Measurements from ENCODE around the gene EXOC4.

The EXOC4 gene

DNA sequence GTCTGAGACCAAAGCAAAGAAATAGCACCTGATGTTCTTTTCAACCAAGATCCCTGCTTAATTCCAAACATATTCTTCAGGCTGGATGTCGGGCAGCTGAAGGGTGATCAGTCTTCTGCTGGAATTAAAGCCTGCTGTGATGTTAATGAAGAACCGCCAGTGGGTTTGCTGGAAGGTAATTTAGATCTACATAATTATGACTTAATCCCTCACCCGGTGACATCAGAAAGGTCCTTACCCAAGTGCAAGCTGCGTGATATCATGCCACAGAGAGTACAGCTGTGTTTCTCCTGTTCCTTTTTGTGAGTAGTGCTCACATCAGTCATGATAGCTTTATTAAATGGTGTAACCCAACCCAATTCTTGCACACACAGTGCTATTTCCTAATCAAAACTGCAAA lies 845.2 kb downstream of the EXOC4 start:
- H3K36me3 ChIP-seq (ENCODE audit: control insufficient read depth in 4 of 4, insufficient read depth in 4 of 4, low read length in 3 of 4) = no peaks in the 10 kb centered on the region
- CTCF ChIA-PET = interaction anchor here (1.1 kb wide), 1 partner anchor 42 kb away, joined by 3 read pairs; no protein-coding TSS in a partner anchor
- POLR2A ChIA-PET = no interaction called here
- no peak overlapping the region for H3K4me3 ChIP-seq (ENCODE audit: control insufficient read depth in 1 of 7, extremely low read depth in 1 of 7, insufficient read depth in 4 of 7, low read depth in 2 of 7, low read length in 6 of 7)
- DNase-seq = no peak
- peaks cover 0 to 12% (median 8%) of the 10 kb centered on the region in 4 experiments for H3K4me1 ChIP-seq (ENCODE audit: control extremely low read depth in 1 of 4, control insufficient read depth in 4 of 4, insufficient read depth in 4 of 4, low read length in 3 of 4)
- H3K27ac ChIP-seq (ENCODE audit: insufficient read depth in 1 of 2, low read depth in 1 of 2, low read length in 2 of 2, poor library complexity in 1 of 2, severe bottlenecking in 2 of 2) = no peak overlapping the region
- H3K27me3 ChIP-seq (replicated peaks in 2 of 5; ENCODE audit: control insufficient read depth in 4 of 5, insufficient read depth in 5 of 5, low read length in 4 of 5) = peaks cover 0 to 1% (median 0%) of the 10 kb centered on the region in 5 experiments
- H3K9me3 ChIP-seq (ENCODE audit: control extremely low read depth in 1 of 5, control insufficient read depth in 4 of 5, insufficient read depth in 2 of 5, low read depth in 1 of 5, low read length in 4 of 5) = peaks cover 0 to 3% (median 0%) of the 10 kb centered on the region in 5 experiments
- no CpG with 5 or more reads among the region's 4 CpGs for WGBS (ENCODE audit: insufficient coverage)

DNA sequence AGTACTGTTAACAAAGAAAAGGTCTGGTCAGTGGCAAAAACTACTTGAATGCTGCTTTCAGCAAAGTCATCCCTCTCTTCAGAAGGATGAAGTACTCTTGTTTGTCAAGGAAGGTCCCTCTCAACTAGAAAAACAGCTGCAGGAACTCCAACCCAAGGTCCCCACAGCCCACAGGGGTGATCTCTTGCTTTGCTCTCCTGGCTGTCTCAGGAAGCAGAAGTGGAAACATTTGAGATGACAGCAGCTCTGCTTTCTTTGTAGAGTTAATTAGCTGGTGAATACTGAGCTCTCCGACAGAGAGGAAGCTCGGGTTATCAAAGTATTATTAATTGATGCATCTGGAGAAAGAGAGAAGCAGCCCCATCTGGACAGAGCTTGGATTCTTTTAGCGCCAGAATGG lies 848.8 kb downstream of the EXOC4 start:
- 0% methylated on average over 2 of the region's 3 CpGs for WGBS (ENCODE audit: insufficient coverage)
- Histone ChIP-seq H3K9me3 (ENCODE audit: control extremely low read depth in 1 of 5, control insufficient read depth in 4 of 5, insufficient read depth in 2 of 5, low read depth in 1 of 5, low read length in 4 of 5) (no peaks in the 10 kb centered on the region), H3K4me1 (ENCODE audit: control extremely low read depth in 1 of 4, control insufficient read depth in 4 of 4, insufficient read depth in 4 of 4, low read length in 3 of 4) (peaks cover 0 to 12% (median 8%) of the 10 kb centered on the region in 4 experiments), H3K4me3 (ENCODE audit: control insufficient read depth in 1 of 7, extremely low read depth in 1 of 7, insufficient read depth in 4 of 7, low read depth in 2 of 7, low read length in 6 of 7) (no peak overlapping the region), H3K27ac (ENCODE audit: insufficient read depth in 1 of 2, low read depth in 1 of 2, low read length in 2 of 2, poor library complexity in 1 of 2, severe bottlenecking in 2 of 2) (no peak overlapping the region), H3K27me3 (replicated peaks in 2 of 5; ENCODE audit: control insufficient read depth in 4 of 5, insufficient read depth in 5 of 5, low read length in 4 of 5) (peaks cover 0 to 1% (median 0%) of the 10 kb centered on the region in 5 experiments), H3K36me3 (ENCODE audit: control insufficient read depth in 4 of 4, insufficient read depth in 4 of 4, low read length in 3 of 4) (no peaks in the 10 kb centered on the region)
- DNase-seq = peak in 2 of 3 donors; percentile 73 to 90
- ChIA-PET POLR2A (no interaction called here), CTCF (no interaction called here)

DNA sequence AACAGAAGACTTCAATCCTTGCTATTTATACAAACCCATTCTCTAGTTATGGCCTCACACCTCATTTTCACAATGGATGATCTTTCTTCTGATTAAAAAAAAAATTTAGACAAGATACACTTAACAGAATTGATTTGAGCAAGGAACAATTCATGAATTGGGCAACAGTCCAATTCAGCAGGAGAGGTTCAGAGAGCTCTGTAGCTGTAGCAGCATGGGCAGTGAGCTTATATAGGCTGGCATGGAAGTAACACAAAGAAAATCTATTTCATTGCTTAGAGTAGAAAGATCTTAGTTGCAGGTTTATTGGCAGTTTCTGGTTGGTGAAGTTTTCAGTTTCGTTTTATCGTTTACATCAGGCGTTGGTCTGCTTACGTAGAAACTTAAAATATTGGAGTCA lies 851.3 kb downstream of the EXOC4 start:
- H3K4me3 ChIP-seq (ENCODE audit: control insufficient read depth in 1 of 7, extremely low read depth in 1 of 7, insufficient read depth in 4 of 7, low read depth in 2 of 7, low read length in 6 of 7) = no peak overlapping the region
- no peak overlapping the region for H3K27ac ChIP-seq (ENCODE audit: insufficient read depth in 1 of 2, low read depth in 1 of 2, low read length in 2 of 2, poor library complexity in 1 of 2, severe bottlenecking in 2 of 2)
- H3K36me3 ChIP-seq (ENCODE audit: control insufficient read depth in 4 of 4, insufficient read depth in 4 of 4, low read length in 3 of 4) = no peaks in the 10 kb centered on the region
- no CpG with 5 or more reads among the region's 4 CpGs for WGBS (ENCODE audit: insufficient coverage)
- H3K4me1 ChIP-seq (ENCODE audit: control extremely low read depth in 1 of 4, control insufficient read depth in 4 of 4, insufficient read depth in 4 of 4, low read length in 3 of 4) = peaks cover 0 to 12% (median 8%) of the 10 kb centered on the region in 4 experiments
- ChIA-PET POLR2A (no interaction called here), CTCF (interaction anchor here (0.6 kb wide), 1 partner anchor 120 kb away, joined by 3 read pairs; no protein-coding TSS in a partner anchor)
- peak in 1 of 3 donors; percentile 6 for DNase-seq
- no peaks in the 10 kb centered on the region for H3K9me3 ChIP-seq (ENCODE audit: control extremely low read depth in 1 of 5, control insufficient read depth in 4 of 5, insufficient read depth in 2 of 5, low read depth in 1 of 5, low read length in 4 of 5)
- no peaks in the 10 kb centered on the region for H3K27me3 ChIP-seq (replicated peaks in 2 of 5; ENCODE audit: control insufficient read depth in 4 of 5, insufficient read depth in 5 of 5, low read length in 4 of 5)

- POLR2A ChIA-PET = no interaction called here
- no peak for DNase-seq
- Histone ChIP-seq H3K4me3 (ENCODE audit: control insufficient read depth in 1 of 7, extremely low read depth in 1 of 7, insufficient read depth in 4 of 7, low read depth in 2 of 7, low read length in 6 of 7) (no peak overlapping the region), H3K27me3 (replicated peaks in 2 of 5; ENCODE audit: control insufficient read depth in 4 of 5, insufficient read depth in 5 of 5, low read length in 4 of 5) (no peaks in the 10 kb centered on the region), H3K27ac (ENCODE audit: insufficient read depth in 1 of 2, low read depth in 1 of 2, low read length in 2 of 2, poor library complexity in 1 of 2, severe bottlenecking in 2 of 2) (no peak overlapping the region), H3K9me3 (ENCODE audit: control extremely low read depth in 1 of 5, control insufficient read depth in 4 of 5, insufficient read depth in 2 of 5, low read depth in 1 of 5, low read length in 4 of 5) (no peaks in the 10 kb centered on the region), H3K4me1 (ENCODE audit: control extremely low read depth in 1 of 4, control insufficient read depth in 4 of 4, insufficient read depth in 4 of 4, low read length in 3 of 4) (peaks cover 0 to 12% (median 8%) of the 10 kb centered on the region in 4 experiments), H3K36me3 (ENCODE audit: control insufficient read depth in 4 of 4, insufficient read depth in 4 of 4, low read length in 3 of 4) (no peaks in the 10 kb centered on the region)
- CTCF ChIA-PET = no interaction called here
- WGBS (ENCODE audit: insufficient coverage) = 97% methylated on average over 5 of the region's 5 CpGs
These were observed 853.0 kb downstream of the EXOC4 start for GRCh38 chr7:134105841-134106240.

DNA sequence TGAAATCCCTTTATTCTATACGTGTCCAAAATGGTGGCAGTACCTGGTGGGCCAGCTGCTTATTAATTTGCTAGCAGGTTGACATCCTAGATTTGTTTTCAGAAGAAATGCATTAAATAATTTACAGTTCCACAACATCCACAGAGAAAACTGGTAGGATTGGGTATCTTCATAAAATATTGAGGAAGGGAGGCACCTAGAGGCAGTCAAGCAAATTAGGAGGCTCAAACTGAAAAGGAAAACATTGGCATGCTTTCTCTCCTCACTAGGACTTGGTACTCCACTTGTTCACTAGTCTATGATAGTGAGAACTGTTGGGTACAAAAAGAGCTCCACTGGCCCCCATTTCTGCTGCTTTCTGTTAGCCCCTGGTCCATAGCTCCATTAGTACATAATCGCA lies 855.9 kb downstream of the EXOC4 start:
- no peak for DNase-seq
- Histone ChIP-seq H3K4me1 (ENCODE audit: control extremely low read depth in 1 of 4, control insufficient read depth in 4 of 4, insufficient read depth in 4 of 4, low read length in 3 of 4) (peaks cover 0 to 6% (median 2%) of the 10 kb centered on the region in 4 experiments), H3K9me3 (ENCODE audit: control extremely low read depth in 1 of 5, control insufficient read depth in 4 of 5, insufficient read depth in 2 of 5, low read depth in 1 of 5, low read length in 4 of 5) (no peaks in the 10 kb centered on the region), H3K36me3 (ENCODE audit: control insufficient read depth in 4 of 4, insufficient read depth in 4 of 4, low read length in 3 of 4) (no peaks in the 10 kb centered on the region), H3K27me3 (replicated peaks in 2 of 5; ENCODE audit: control insufficient read depth in 4 of 5, insufficient read depth in 5 of 5, low read length in 4 of 5) (no peaks in the 10 kb centered on the region), H3K27ac (ENCODE audit: insufficient read depth in 1 of 2, low read depth in 1 of 2, low read length in 2 of 2, poor library complexity in 1 of 2, severe bottlenecking in 2 of 2) (no peak overlapping the region), H3K4me3 (ENCODE audit: control insufficient read depth in 1 of 7, extremely low read depth in 1 of 7, insufficient read depth in 4 of 7, low read depth in 2 of 7, low read length in 6 of 7) (no peak overlapping the region)
- WGBS (ENCODE audit: insufficient coverage) = no CpG with 5 or more reads among the region's 2 CpGs
- ChIA-PET CTCF (no interaction called here), POLR2A (no interaction called here)

- peaks cover 0 to 3% (median 0%) of the 10 kb centered on the region in 5 experiments for H3K9me3 ChIP-seq (ENCODE audit: control extremely low read depth in 1 of 5, control insufficient read depth in 4 of 5, insufficient read depth in 2 of 5, low read depth in 1 of 5, low read length in 4 of 5)
- no peak overlapping the region for H3K27ac ChIP-seq (ENCODE audit: insufficient read depth in 1 of 2, low read depth in 1 of 2, low read length in 2 of 2, poor library complexity in 1 of 2, severe bottlenecking in 2 of 2)
- no peaks in the 10 kb centered on the region for H3K36me3 ChIP-seq (ENCODE audit: control insufficient read depth in 4 of 4, insufficient read depth in 4 of 4, low read length in 3 of 4)
- H3K4me1 ChIP-seq (ENCODE audit: control extremely low read depth in 1 of 4, control insufficient read depth in 4 of 4, insufficient read depth in 4 of 4, low read length in 3 of 4) = peaks cover 0 to 6% (median 2%) of the 10 kb centered on the region in 4 experiments
- ChIA-PET POLR2A (no interaction called here), CTCF (no interaction called here)
- H3K4me3 ChIP-seq (ENCODE audit: control insufficient read depth in 1 of 7, extremely low read depth in 1 of 7, insufficient read depth in 4 of 7, low read depth in 2 of 7, low read length in 6 of 7) = no peak overlapping the region
- no peak for DNase-seq
- no peaks in the 10 kb centered on the region for H3K27me3 ChIP-seq (replicated peaks in 2 of 5; ENCODE audit: control insufficient read depth in 4 of 5, insufficient read depth in 5 of 5, low read length in 4 of 5)
These were observed 860.8 kb downstream of the EXOC4 start for GRCh38 chr7:134113655-134114054.

- DNase-seq = no peak
- H3K27ac ChIP-seq (ENCODE audit: insufficient read depth in 1 of 2, low read depth in 1 of 2, low read length in 2 of 2, poor library complexity in 1 of 2, severe bottlenecking in 2 of 2) = no peak overlapping the region
- no peaks in the 10 kb centered on the region for H3K36me3 ChIP-seq (ENCODE audit: control insufficient read depth in 4 of 4, insufficient read depth in 4 of 4, low read length in 3 of 4)
- CTCF ChIA-PET = no interaction called here
- POLR2A ChIA-PET = no interaction called here
- H3K4me1 ChIP-seq (ENCODE audit: control extremely low read depth in 1 of 4, control insufficient read depth in 4 of 4, insufficient read depth in 4 of 4, low read length in 3 of 4) = peaks cover 0 to 6% (median 2%) of the 10 kb centered on the region in 4 experiments
- WGBS (ENCODE audit: insufficient coverage) = 100% methylated on average over 2 of the region's 4 CpGs
- no peaks in the 10 kb centered on the region for H3K27me3 ChIP-seq (replicated peaks in 2 of 5; ENCODE audit: control insufficient read depth in 4 of 5, insufficient read depth in 5 of 5, low read length in 4 of 5)
- no peak overlapping the region for H3K4me3 ChIP-seq (ENCODE audit: control insufficient read depth in 1 of 7, extremely low read depth in 1 of 7, insufficient read depth in 4 of 7, low read depth in 2 of 7, low read length in 6 of 7)
- H3K9me3 ChIP-seq (ENCODE audit: control extremely low read depth in 1 of 5, control insufficient read depth in 4 of 5, insufficient read depth in 2 of 5, low read depth in 1 of 5, low read length in 4 of 5) = peaks cover 0 to 4% (median 2%) of the 10 kb centered on the region in 5 experiments
These were observed 862.1 kb downstream of the EXOC4 start for GRCh38 chr7:134114992-134115391.
